ENCODE data around the gene ZMYND10.

GRCh38 chr3:50339485-50340146, 5.9 kb downstream of the ZMYND10 start:
- TF ChIP-seq, protein P1, sequence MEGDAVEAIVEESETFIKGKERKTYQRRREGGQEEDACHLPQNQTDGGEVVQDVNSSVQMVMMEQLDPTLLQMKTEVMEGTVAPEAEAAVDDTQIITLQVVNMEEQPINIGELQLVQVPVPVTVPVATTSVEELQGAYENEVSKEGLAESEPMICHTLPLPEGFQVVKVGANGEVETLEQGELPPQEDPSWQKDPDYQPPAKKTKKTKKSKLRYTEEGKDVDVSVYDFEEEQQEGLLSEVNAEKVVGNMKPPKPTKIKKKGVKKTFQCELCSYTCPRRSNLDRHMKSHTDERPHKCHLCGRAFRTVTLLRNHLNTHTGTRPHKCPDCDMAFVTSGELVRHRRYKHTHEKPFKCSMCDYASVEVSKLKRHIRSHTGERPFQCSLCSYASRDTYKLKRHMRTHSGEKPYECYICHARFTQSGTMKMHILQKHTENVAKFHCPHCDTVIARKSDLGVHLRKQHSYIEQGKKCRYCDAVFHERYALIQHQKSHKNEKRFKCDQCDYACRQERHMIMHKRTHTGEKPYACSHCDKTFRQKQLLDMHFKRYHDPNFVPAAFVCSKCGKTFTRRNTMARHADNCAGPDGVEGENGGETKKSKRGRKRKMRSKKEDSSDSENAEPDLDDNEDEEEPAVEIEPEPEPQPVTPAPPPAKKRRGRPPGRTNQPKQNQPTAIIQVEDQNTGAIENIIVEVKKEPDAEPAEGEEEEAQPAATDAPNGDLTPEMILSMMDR (IDR thresholded peaks at IDR 0.05): no peak
- no peak for TF ChIP-seq EP300 (IDR thresholded peaks at IDR 0.05)
- no peak for TF ChIP-seq POLR2A (IDR thresholded peaks at IDR 0.05)

All from upper lobe of left lung (tissue), 4 donors.